Measurements from ENCODE around the gene ENTPD5.
"Not testable (repeated sequence)": the region's sequence is repeated elsewhere in the genome, so short reads cannot be mapped to it uniquely, and the experiment has no call there.

ENTPD5 gene

GRCh38 chr14:73945159-73945670 is 73.9 kb downstream of the ENTPD5 start:
- DNase-seq (ENCODE audit: low read depth in 2 of 2), result no peak

DNA sequence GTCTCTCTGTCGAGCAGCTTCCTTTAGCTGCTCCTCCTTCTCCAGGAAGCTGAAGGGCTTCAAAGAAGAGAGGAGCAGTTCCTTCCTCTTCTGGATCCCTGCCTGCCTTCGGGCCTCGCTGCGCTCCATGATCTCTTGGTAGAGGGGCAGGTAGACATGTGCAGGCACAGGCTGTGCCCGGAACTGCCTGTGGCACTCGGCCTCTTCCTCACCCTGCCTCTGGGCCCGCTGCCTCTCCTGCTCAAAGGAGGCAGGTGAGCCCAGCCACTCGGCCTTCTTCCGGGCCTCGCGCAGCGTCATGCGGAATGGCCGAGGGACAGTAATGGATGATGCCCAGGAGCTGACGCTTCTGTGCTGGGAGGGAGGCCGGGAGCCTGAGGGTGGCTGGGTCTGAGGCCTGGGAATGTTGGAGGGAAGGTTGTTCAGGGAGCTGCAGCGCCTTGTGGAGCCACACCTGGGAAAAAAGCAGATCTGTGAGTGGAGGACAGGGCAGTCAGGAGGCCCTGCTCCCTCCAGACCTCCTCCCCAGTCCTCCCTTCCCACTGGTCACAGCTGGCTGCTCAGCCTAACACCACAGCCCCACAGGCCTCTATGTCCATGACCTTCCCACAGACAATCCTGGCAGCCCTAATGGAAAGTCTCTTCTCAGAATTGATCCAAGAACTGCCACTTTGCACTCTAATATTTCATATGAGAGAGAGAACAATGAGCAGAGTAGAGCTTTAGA is 74.5 kb downstream of the ENTPD5 start:
- no peak for DNase-seq (ENCODE audit: low read depth in 2 of 2)

DNA sequence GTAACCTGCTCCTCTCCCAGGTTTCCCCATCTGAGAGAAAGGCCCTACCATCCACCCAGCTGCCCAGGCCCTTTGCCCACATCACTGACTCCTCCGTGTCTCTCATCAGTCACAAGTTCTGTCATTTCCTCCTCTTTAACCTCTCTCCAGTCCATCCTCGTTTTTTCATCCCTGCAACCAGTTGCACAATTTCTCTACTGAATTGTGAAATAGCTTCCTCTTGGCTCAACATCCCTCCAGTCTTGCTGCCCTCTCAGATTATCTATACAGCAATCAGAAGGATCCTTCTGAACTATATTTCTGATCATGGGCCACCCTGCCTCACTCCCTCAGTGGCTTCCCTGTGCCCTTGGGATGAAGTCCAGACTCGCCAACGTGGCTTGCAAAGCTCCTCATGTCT is 76.0 kb downstream of the ENTPD5 start:
- no peak for DNase-seq (ENCODE audit: low read depth in 2 of 2)

- no peak for DNase-seq (ENCODE audit: low read depth in 2 of 2)
Observed at GRCh38 chr14:73942180-73942579, 76.9 kb downstream of the ENTPD5 start.

DNA sequence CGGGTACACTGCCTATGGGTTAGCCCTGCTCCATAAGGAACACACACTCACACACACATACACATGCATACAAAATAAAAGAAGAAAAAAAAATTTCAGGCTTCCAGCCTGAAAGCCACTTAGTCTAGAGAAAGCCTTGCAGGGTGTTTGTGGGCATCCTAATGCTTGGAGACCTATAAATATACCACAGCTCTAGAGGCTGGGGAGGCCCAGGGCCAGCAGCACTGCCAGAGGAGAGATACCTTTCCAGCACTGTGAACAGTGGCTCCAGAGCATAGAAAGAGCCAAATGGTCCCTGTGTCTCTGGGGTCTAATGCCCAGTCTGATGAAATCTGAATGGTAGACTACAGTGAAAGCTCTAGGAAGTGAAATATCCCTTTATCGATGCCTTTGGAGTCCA is 82.1 kb downstream of the ENTPD5 start:
- DNase-seq (ENCODE audit: low read depth in 2 of 2), result no peak

DNA sequence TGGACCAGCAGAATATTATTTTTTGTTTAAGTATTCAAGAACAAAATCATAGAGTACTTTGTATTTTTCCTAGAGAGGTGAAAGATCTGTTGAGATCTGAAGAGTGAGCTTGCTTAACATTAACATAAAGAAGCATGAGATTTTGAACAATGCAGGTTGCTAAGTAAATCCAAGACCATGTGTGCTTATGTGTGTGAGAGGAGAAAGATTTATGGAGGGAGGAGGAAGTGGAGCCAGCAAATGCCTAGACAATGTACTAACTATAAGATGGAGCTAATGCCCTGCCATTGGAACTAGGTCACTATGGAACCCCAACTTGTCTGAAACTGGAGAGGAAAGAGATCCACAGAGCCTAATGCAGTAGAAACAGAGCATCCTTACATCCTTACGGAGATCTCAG is 82.5 kb downstream of the ENTPD5 start:
- no peak for DNase-seq (ENCODE audit: low read depth in 2 of 2)

DNA sequence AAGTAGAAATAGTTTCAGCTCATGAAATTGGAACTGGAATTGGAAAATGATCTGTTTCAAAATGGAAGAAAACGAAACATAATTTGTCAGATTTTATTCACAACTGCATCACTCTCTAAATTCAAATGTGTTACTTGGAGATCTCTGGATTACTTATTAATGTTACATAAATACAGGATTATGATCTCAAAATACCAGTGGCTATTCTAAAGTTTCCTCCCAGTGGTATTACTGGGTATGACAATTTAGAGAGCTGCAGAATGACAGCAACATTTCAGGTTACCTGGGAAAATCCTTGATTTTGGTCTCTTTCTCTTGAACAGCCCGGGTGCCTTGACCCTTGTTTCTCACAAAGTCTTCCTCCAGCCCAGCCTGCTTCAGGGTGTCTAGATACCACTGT is 83.4 kb downstream of the ENTPD5 start:
- DNase-seq (ENCODE audit: low read depth in 2 of 2), result no peak

DNA sequence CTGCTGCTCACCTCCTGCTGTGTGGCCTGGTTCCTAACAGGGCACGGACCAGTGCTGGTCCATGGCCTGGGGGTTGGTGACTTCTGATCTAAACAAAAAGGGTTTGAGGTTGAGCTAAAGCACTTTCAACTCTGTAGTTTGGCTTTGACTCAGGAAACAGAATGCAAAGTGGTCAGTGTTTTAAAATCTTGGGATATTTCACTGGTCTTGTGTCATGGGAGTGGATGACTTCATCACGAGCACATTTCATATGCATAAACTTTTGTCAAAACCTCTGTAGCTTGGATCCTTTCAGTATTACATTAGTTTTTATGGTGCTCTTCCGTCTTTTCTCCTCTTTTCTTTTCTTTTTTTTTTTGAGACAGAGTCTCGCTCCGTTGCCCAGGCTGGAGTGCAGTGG is 94.8 kb downstream of the ENTPD5 start:
- no peak for DNase-seq (ENCODE audit: low read depth in 2 of 2)

GRCh38 chr14:73919457-73919856 is 99.6 kb downstream of the ENTPD5 start:
- not testable (repeated sequence) for DNase-seq (ENCODE audit: low read depth in 2 of 2)

DNA sequence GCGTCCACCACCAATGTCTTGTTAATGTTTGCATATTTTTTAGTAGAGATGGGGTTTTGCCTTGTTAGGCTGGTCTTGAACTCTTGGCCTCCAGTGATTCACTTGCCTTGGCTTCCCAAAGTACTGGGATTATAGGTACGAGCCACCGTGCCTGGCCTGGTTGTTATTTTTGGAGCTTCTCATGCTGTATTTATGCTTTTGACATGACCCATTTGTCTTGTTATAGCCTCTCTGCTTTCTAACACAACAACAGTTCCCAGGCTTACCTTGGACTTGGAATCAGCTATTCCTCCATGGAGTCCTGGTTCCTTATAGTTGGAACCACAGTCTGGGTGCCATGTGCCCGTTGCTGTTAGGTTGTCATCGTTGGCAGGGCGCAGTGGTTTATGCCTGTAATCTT is 102.8 kb downstream of the ENTPD5 start:
- DNase-seq (ENCODE audit: low read depth in 2 of 2), result no peak

DNA sequence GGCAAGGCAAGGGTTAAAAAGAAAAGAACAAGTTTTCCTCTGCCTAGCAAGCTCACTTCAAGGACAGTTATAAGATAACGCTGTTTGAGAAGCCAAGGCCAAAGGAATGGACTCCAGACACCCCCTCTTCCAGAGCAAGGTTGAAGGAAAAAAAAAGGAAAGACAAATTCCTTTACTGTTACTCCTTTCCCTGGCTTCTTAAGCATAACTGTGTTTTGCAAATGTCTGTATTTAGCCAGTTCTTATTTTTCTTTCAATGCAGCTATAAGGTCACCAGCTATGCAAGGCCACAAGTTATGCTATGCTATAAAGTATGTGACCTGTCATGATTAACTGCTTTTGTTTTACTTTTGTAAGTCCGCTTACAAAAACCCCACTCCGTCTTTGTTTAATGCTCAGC is 105.8 kb downstream of the ENTPD5 start:
- no peak for DNase-seq (ENCODE audit: low read depth in 2 of 2)

GRCh38 chr14:73909681-73910080 is 109.4 kb downstream of the ENTPD5 start:
- DNase-seq (ENCODE audit: low read depth in 2 of 2), result no peak

All from activated CD4-positive, alpha-beta T cell treated with anti-CD3 and anti-CD28 coated beads for 24 hours (primary cell).